Measurements from ENCODE around the gene DSTN.

DNA sequence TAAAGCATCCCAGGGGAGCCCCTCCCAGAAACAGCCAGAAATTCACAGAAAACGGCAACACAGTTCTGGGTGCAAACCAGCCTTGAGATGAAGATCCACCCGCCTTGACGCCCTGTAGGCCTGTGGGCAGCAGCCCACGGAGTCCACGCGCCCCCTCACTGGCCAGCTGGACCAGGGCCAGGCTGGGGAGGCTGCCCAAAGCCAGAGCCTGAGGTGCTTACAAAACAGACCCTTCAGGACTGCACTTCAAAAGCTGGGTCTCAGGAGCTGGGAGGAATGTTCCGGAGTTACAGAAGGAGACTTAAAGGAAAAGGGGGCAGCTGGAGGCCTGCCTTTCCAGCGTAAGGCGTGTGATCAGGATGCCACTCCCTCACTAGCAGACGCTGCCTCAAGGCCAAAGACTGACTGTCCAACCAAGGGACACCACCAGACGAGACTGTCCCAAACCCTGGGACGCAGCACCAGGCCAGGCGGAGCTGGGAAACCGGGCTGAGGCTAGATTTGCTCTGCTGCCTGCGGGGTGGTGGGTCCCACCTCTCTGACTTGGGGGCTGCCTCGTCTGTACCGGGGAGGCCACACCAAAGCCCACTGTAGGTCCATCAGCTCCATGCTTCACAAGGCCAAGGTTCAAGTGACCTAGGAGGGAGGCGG is 64.1 kb downstream of the DSTN start:
- TF ChIP-seq EZH2 (IDR thresholded peaks at IDR 0.05; ENCODE audit: borderline replicate concordance, low read depth, low read length, severe bottlenecking) (no peak), POLR2A (IDR thresholded peaks at IDR 0.05; ENCODE audit: low read depth, low read length) (no peak), POLR2AphosphoS5 (IDR thresholded peaks at IDR 0.05; ENCODE audit: insufficient read depth, low read depth, low read length) (no peak), GATA2 (IDR thresholded peaks at IDR 0.05; ENCODE audit: insufficient read depth, insufficient read length, low read depth, low read length) (no peak), FOS (IDR thresholded peaks at IDR 0.05; ENCODE audit: borderline replicate concordance, insufficient read depth, low read length) (no peak), MYC (IDR thresholded peaks at IDR 0.05; ENCODE audit: low read depth, low read length) (no peak), JUN (IDR thresholded peaks at IDR 0.05; ENCODE audit: borderline replicate concordance, insufficient read depth, insufficient read length, low read depth) (no peak)
- TF ChIP-seq, protein P1, sequence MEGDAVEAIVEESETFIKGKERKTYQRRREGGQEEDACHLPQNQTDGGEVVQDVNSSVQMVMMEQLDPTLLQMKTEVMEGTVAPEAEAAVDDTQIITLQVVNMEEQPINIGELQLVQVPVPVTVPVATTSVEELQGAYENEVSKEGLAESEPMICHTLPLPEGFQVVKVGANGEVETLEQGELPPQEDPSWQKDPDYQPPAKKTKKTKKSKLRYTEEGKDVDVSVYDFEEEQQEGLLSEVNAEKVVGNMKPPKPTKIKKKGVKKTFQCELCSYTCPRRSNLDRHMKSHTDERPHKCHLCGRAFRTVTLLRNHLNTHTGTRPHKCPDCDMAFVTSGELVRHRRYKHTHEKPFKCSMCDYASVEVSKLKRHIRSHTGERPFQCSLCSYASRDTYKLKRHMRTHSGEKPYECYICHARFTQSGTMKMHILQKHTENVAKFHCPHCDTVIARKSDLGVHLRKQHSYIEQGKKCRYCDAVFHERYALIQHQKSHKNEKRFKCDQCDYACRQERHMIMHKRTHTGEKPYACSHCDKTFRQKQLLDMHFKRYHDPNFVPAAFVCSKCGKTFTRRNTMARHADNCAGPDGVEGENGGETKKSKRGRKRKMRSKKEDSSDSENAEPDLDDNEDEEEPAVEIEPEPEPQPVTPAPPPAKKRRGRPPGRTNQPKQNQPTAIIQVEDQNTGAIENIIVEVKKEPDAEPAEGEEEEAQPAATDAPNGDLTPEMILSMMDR (IDR thresholded peaks at IDR 0.05; ENCODE audit: extremely low read depth in 1 of 2, insufficient read depth in 1 of 2, low read depth in 1 of 2, low read length in 2 of 2), result no peak
- TF ChIP-seq, protein P2, sequence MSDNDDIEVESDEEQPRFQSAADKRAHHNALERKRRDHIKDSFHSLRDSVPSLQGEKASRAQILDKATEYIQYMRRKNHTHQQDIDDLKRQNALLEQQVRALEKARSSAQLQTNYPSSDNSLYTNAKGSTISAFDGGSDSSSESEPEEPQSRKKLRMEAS (IDR thresholded peaks at IDR 0.05; ENCODE audit: insufficient read depth, insufficient read length), result no peak

Measured in endothelial cell of umbilical vein (primary cell).